Naive thymus-derived CD4-positive, alpha-beta T cell (primary cell): ENCODE measurements around the gene KIAA0319L. TPM values are rescaled to one million over a fixed set of nuclear protein-coding genes. Genes with fewer than 3 reads are reported as not detected.

ENCODE experiments used
- ATAC-seq: fragments of 150-1000 bp; cut with Tn5 transposase; 2 replicates; pipeline ENCODE4 v1.10.0; 2021; ENCODE audit warnings: mild to moderate bottlenecking, moderate library complexity
- CTCF ChIA-PET: fragments of 350-600 bp; sonication (Branson Sonifier 250); formaldehyde crosslinking; loops from one replicate; lab custom pipeline; 2021; ENCODE audit warnings: antibody characterized with exemption; lab: Charles Lee
- POLR2A ChIA-PET: fragments of 350-600 bp; sonication (Branson Sonifier 250); formaldehyde crosslinking; loops from one replicate; lab custom pipeline; 2021; ENCODE audit warnings: antibody characterized with exemption, inconsistent platforms; lab: Charles Lee
- DNase-seq, 9 donors: peaks; one replicate each; pipeline versions ENCODE4 v3.0.0 to v3.0.0-alpha.2; 2020 to 2022; ENCODE audit warnings: mixed read lengths in 1 of 9
- H3K27ac ChIP-seq: one replicate; pipeline ENCODE4 v1.7.0; 2013; ENCODE audit warnings: mild to moderate bottlenecking, low read depth, low read length, moderate library complexity
- H3K27me3 ChIP-seq, 2 donors: one replicate each; pipeline ENCODE4 v1.7.0; 2013; ENCODE audit warnings: low read length in 2 of 2, mild to moderate bottlenecking in 2 of 2, moderate library complexity in 2 of 2; ENCODE audit not compliant: control insufficient read depth in 2 of 2, insufficient read depth in 2 of 2
- H3K36me3 ChIP-seq, 3 experiments: 1 replicate in 2 of 3; 2 replicates in 1 of 3; pipeline ENCODE4 v1.7.0; 2013; ENCODE audit warnings: low read length in 3 of 3, mild to moderate bottlenecking in 3 of 3, moderate library complexity in 1 of 3; ENCODE audit not compliant: insufficient read depth in 3 of 3, control insufficient read depth in 2 of 3
- H3K4me1 ChIP-seq, 2 donors: one replicate each; pipeline ENCODE4 v1.7.0; 2013; ENCODE audit warnings: low read length in 2 of 2, mild to moderate bottlenecking in 2 of 2, moderate library complexity in 1 of 2; ENCODE audit not compliant: control insufficient read depth in 2 of 2, insufficient read depth in 2 of 2
- H3K4me3 ChIP-seq: 2 replicates; pipeline ENCODE4 v1.7.0; 2013; ENCODE audit warnings: mild to moderate bottlenecking, low read length
- H3K9me3 ChIP-seq, 3 experiments: 1 replicate in 2 of 3; 2 replicates in 1 of 3; pipeline ENCODE4 v1.7.0; 2013; ENCODE audit warnings: low read length in 3 of 3; ENCODE audit not compliant: control insufficient read depth in 2 of 3
- H3K27ac Mint-ChIP-seq, 9 donors: one replicate each; pipeline ENCODE4 v1.8.0; 2020 to 2022; ENCODE audit warnings: mixed read lengths in 9 of 9, mild to moderate bottlenecking in 8 of 9, moderate library complexity in 5 of 9, inconsistent platforms in 2 of 9
- H3K27me3 Mint-ChIP-seq, 5 donors: one replicate each; pipeline ENCODE4 v1.8.0; 2021 to 2022; ENCODE audit warnings: mixed read lengths in 5 of 5, mild to moderate bottlenecking in 1 of 5
- H3K36me3 Mint-ChIP-seq, 5 donors: one replicate each; pipeline ENCODE4 v1.8.0; 2020 to 2022; ENCODE audit warnings: mixed read lengths in 5 of 5, mild to moderate bottlenecking in 3 of 5, inconsistent platforms in 1 of 5
- H3K4me1 Mint-ChIP-seq, 7 donors: one replicate each; pipeline ENCODE4 v1.8.0; 2020 to 2022; ENCODE audit warnings: mixed read lengths in 7 of 7, mild to moderate bottlenecking in 3 of 7, inconsistent platforms in 1 of 7
- H3K4me3 Mint-ChIP-seq, 10 donors: one replicate each; pipeline ENCODE4 v1.8.0; 2020 to 2022; ENCODE audit warnings: mild to moderate bottlenecking in 10 of 10, mixed read lengths in 10 of 10, moderate library complexity in 6 of 10, inconsistent platforms in 2 of 10
- H3K9me3 Mint-ChIP-seq, 11 donors: one replicate each; pipeline ENCODE4 v1.8.0; 2020 to 2022; ENCODE audit warnings: mixed read lengths in 11 of 11, mild to moderate bottlenecking in 4 of 11, inconsistent platforms in 1 of 11, moderate library complexity in 1 of 11
- intact Hi-C, 2 donors: fragments of 100-400 bp; cut with micrococcal nuclease; formaldehyde crosslinking; loops; one replicate each; pipeline ENCODE4 v1.15.1; 2023
- polyA plus RNA-seq, 2 donors: library from polyadenylated mRNA; unstranded; fragments of 300-500 nt; fragmentation: Illumina TruSeq; gene quantifications; one replicate each; pipeline ENCODE4 v1.2.3, GENCODE V29; 2021
- total RNA-seq, 6 experiments: library from RNA in 5 of 6; stranded (reverse) in 5 of 6; gene quantifications; 1 replicate in 5 of 6; 2 replicates in 1 of 6; pipeline ENCODE4 v1.2.3 and lab custom pipeline; 2021 to 2026

KIAA0319L gene
- total and polyA plus RNA-seq, 7 experiments from 2014 or later = 22.2 to 79.7 (median 63.5) TPM

GRCh38 chr1:35565742-35566133, 8.5 kb upstream of the KIAA0319L start:
- intact Hi-C loops = loop anchor here in 1 of 2 donors (2.0 kb wide), 1 partner anchor 59 kb away; no protein-coding TSS in a partner anchor
- DNase-seq = no peak
- ATAC-seq = no peak
- H3K36me3 ChIP-seq = peaks cover 0 to 24% (median 0%) of the 10 kb centered on the region in 3 experiments
- H3K4me3 ChIP-seq = no peak overlapping the region
- no peak overlapping the region for H3K27ac Mint-ChIP-seq
- CTCF ChIA-PET = interaction anchor here (0.6 to 5.7 kb wide), 10 partner anchors 10 to 210 kb away, joined by 3 to 97 read pairs (median 5); partner anchors contain the start of gene C1orf216
- peaks cover 0 to 7% (median 0%) of the 10 kb centered on the region in 5 donors for H3K27me3 Mint-ChIP-seq
- H3K27ac ChIP-seq = no peak overlapping the region
- H3K4me1 ChIP-seq = no peaks in the 10 kb centered on the region
- H3K4me1 Mint-ChIP-seq = peaks cover 20 to 35% (median 25%) of the 10 kb centered on the region in 7 donors
- H3K4me3 Mint-ChIP-seq = no peak overlapping the region
- H3K9me3 ChIP-seq = no peaks in the 10 kb centered on the region
- H3K9me3 Mint-ChIP-seq = no peaks in the 10 kb centered on the region
- POLR2A ChIA-PET = interaction anchor here (1.4 to 1.5 kb wide), 2 partner anchors 115 to 117 kb away, joined by 3 to 10 read pairs; no protein-coding TSS in a partner anchor
- no peaks in the 10 kb centered on the region for H3K27me3 ChIP-seq
- peaks cover 0 to 8% (median 3%) of the 10 kb centered on the region in 5 donors for H3K36me3 Mint-ChIP-seq

DNA sequence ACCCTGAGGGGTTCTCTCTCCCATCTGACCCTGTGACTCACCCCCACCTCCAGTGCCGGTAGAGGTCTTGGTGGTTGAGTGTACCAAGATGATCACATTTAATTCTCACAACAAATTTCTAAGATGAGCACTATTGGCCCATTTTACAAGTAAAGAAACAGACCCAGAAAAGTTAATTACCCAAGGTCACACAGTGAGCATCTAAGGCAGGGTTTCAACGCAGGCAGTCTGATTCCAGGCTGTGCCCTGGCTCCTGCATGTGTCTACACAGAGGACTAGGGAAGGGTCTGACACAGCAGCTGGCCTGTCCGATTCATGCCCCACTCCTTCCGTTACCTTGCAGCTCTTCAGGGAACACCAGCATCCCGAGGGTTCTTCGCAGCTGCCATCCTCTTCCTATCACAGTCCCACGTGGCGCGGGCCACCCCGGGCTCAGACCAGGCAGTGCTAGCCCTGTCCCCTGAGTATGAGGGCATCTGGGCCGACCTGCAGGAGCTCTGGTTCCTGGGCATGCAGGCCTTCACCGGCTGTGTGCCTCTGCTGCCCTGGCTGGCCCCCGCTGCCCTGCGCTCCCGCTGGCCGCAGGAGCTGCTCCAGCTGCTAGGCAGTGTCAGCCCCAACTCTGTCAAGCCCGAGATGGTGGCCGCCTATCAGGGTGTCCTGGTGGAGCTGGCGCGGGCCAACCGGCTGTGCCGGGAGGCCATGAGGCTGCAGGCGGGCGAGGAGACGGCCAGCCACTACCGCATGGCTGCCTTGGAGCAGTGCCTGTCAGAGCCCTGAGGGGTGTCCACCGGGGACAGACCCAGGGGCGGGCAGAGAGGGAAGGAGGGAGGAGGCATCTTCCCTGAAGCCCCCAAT, 7.9 kb upstream of the KIAA0319L start:
- Mint-ChIP-seq H3K4me3 (no peak overlapping the region), H3K9me3 (no peaks in the 10 kb centered on the region), H3K4me1 (peaks cover 20 to 35% (median 25%) of the 10 kb centered on the region in 7 donors), H3K27me3 (peaks cover 0 to under 1% (median 0%) of the 10 kb centered on the region in 5 donors), H3K36me3 (peaks cover 0 to 8% (median 3%) of the 10 kb centered on the region in 5 donors), H3K27ac (peak overlapping the region in 2 of 9 donors; percentile 23 to 53)
- no peak for ATAC-seq
- Histone ChIP-seq H3K27me3 (no peaks in the 10 kb centered on the region), H3K4me3 (no peak overlapping the region), H3K9me3 (no peaks in the 10 kb centered on the region), H3K4me1 (no peaks in the 10 kb centered on the region), H3K36me3 (peaks cover 0 to 24% (median 0%) of the 10 kb centered on the region in 3 experiments), H3K27ac (no peak overlapping the region)
- intact Hi-C loops = loop anchor here (1.0 to 2.0 kb wide), 3 partner anchors 58 to 209 kb away; no protein-coding TSS in a partner anchor
- ChIA-PET CTCF (interaction anchor here (0.6 to 5.7 kb wide), 22 partner anchors 9 to 366 kb away, joined by 3 to 97 read pairs (median 3); partner anchors contain the start of gene C1orf216), POLR2A (interaction anchor here (0.6 to 1.5 kb wide), 5 partner anchors 9 to 152 kb away, joined by 3 to 10 read pairs (median 4); no protein-coding TSS in a partner anchor)
- no peak for DNase-seq

- H3K27ac ChIP-seq = no peak overlapping the region
- intact Hi-C loops = loop anchor here (1.0 to 2.0 kb wide), 3 partner anchors 57 to 210 kb away; no protein-coding TSS in a partner anchor
- H3K36me3 ChIP-seq = peaks cover 0 to 24% (median 0%) of the 10 kb centered on the region in 3 experiments
- Mint-ChIP-seq H3K4me1 (peaks cover 25 to 41% (median 31%) of the 10 kb centered on the region in 7 donors), H3K27ac (peak overlapping the region in 7 of 9 donors; percentile 23 to 91 (median 60)), H3K9me3 (no peaks in the 10 kb centered on the region), H3K4me3 (peak overlapping the region in 1 of 10 donors; percentile 56), H3K27me3 (no peaks in the 10 kb centered on the region), H3K36me3 (peaks cover 0 to 10% (median 3%) of the 10 kb centered on the region in 5 donors)
- ATAC-seq = peak; percentile 79
- ChIA-PET POLR2A (interaction anchor here (0.6 to 1.5 kb wide), 5 partner anchors 8 to 153 kb away, joined by 3 to 10 read pairs (median 4); no protein-coding TSS in a partner anchor), CTCF (interaction anchor here (0.6 to 5.7 kb wide), 19 partner anchors 8 to 365 kb away, joined by 3 to 97 read pairs (median 5); partner anchors contain the start of gene C1orf216)
- no peaks in the 10 kb centered on the region for H3K27me3 ChIP-seq
- H3K9me3 ChIP-seq = no peaks in the 10 kb centered on the region
- peak; percentile 58 to 82 (median 70) for DNase-seq
- no peak overlapping the region for H3K4me3 ChIP-seq
- no peaks in the 10 kb centered on the region for H3K4me1 ChIP-seq
Observed at GRCh38 chr1:35564037-35564883, 7.1 kb upstream of the KIAA0319L start.

DNA sequence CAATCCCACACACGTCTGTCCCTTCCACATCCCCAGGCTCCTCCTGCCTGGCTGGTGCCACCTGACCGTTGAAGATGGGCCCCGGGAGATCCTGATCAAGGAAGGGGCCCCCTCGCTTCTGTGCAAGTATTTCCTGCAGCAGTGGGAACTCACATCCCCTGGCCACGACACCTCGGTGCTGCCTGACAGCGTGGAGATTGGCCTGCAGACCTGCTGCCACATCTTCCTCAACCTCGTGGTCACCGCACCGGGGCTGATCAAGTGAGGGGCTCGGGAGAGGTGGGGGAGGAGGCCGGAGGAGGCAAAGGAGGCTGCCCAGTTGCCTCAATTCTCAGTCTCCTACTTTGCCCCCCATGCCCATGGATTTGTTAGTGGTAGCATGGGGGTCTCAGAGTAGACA, 6.0 kb upstream of the KIAA0319L start:
- Histone ChIP-seq H3K27me3 (no peaks in the 10 kb centered on the region), H3K4me3 (no peak overlapping the region), H3K36me3 (peaks cover 0 to 24% (median 0%) of the 10 kb centered on the region in 3 experiments), H3K9me3 (no peaks in the 10 kb centered on the region), H3K4me1 (peaks cover 0 to 6% of the 10 kb centered on the region in 2 donors), H3K27ac (no peak overlapping the region)
- ChIA-PET CTCF (interaction anchor here (4.9 kb wide), 1 partner anchor 112 kb away, joined by 47 read pairs; no protein-coding TSS in a partner anchor), POLR2A (no interaction called here)
- no peak overlapping the region for H3K4me3 Mint-ChIP-seq
- H3K27ac Mint-ChIP-seq = peak overlapping the region in 3 of 9 donors; percentile 25 to 52 (median 43)
- intact Hi-C loops = no loop called here
- H3K9me3 Mint-ChIP-seq = no peaks in the 10 kb centered on the region
- DNase-seq (no peak), ATAC-seq (no peak)
- H3K36me3 Mint-ChIP-seq = peaks cover 0 to 10% (median 3%) of the 10 kb centered on the region in 5 donors
- peaks cover 20 to 39% (median 34%) of the 10 kb centered on the region in 7 donors for H3K4me1 Mint-ChIP-seq
- no peaks in the 10 kb centered on the region for H3K27me3 Mint-ChIP-seq

- ATAC-seq (no peak), DNase-seq (no peak)
- no peaks in the 10 kb centered on the region for H3K9me3 ChIP-seq
- ChIA-PET POLR2A (interaction anchor here (2.0 kb wide), 1 partner anchor 111 kb away, joined by 6 read pairs; no protein-coding TSS in a partner anchor), CTCF (interaction anchor here (1.1 to 4.9 kb wide), 3 partner anchors 11 to 153 kb away, joined by 5 to 47 read pairs (median 7); partner anchors contain the start of gene TFAP2E)
- Mint-ChIP-seq H3K9me3 (no peaks in the 10 kb centered on the region), H3K27ac (peak overlapping the region in 5 of 9 donors; percentile 14 to 80 (median 26)), H3K36me3 (peaks cover 0 to 10% (median 3%) of the 10 kb centered on the region in 5 donors), H3K4me3 (peak overlapping the region in 2 of 10 donors; percentile 22 to 26), H3K27me3 (no peaks in the 10 kb centered on the region), H3K4me1 (peaks cover 19 to 46% (median 36%) of the 10 kb centered on the region in 7 donors)
- H3K36me3 ChIP-seq = peaks cover 0 to 31% (median 0%) of the 10 kb centered on the region in 3 experiments
- peaks cover 0 to 8% of the 10 kb centered on the region in 2 donors for H3K4me1 ChIP-seq
- intact Hi-C loops = no loop called here
- no peaks in the 10 kb centered on the region for H3K27me3 ChIP-seq
- no peak overlapping the region for H3K4me3 ChIP-seq
- no peak overlapping the region for H3K27ac ChIP-seq
Observed at GRCh38 chr1:35561972-35562680, 4.9 kb upstream of the KIAA0319L start.
